Measurements from ENCODE around the gene CACNA1B.

DNA sequence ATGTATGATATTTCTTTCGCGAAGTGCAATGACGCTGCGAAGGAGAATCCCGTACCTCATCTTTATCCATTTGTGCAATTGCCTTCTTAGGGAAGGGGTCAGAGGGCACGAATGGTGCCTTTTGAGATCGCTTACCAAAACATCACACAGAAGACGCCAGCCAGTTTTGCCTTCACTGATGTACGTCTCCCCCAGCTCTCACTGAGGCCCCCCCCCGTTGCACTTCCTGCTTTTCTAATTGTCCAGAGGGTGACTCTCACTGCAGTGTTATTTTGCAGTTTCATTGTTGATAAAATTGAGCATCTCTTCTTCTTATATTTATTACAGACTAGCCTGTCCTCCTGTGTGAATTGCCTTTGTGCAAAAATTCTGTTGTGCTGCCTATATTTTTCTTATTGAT lies 39.0 kb upstream of the CACNA1B start:
- no peak for TF ChIP-seq RCOR1 (IDR thresholded peaks at IDR 0.05; ENCODE audit: insufficient replicate concordance, low read length)
- TF ChIP-seq, protein P1, sequence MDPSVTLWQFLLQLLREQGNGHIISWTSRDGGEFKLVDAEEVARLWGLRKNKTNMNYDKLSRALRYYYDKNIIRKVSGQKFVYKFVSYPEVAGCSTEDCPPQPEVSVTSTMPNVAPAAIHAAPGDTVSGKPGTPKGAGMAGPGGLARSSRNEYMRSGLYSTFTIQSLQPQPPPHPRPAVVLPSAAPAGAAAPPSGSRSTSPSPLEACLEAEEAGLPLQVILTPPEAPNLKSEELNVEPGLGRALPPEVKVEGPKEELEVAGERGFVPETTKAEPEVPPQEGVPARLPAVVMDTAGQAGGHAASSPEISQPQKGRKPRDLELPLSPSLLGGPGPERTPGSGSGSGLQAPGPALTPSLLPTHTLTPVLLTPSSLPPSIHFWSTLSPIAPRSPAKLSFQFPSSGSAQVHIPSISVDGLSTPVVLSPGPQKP (IDR thresholded peaks at IDR 0.05; ENCODE audit: borderline replicate concordance, low read depth, low read length): no peak
- TF ChIP-seq MAZ (IDR thresholded peaks at IDR 0.05; ENCODE audit: borderline replicate concordance, low read depth, low read length): no peak
- no peak for TF ChIP-seq CTCF (conservative IDR thresholded peaks at IDR 0.05; ENCODE audit: low read depth, low read length)
- no peak for TF ChIP-seq MAFK (IDR thresholded peaks at IDR 0.05; ENCODE audit: low read depth, low read length)
- TF ChIP-seq POLR2A (IDR thresholded peaks at IDR 0.05; ENCODE audit: low read depth, low read length): no peak

Data from IMR-90 (cell line).